ENCODE results near the gene CDH13.

Gene CDH13

GRCh38 chr16:83136419-83136818 lies 509.6 kb downstream of the CDH13 start:
- no peak for TF ChIP-seq CTCF (IDR thresholded peaks at IDR 0.05; ENCODE audit: low read length, missing control alignments)
- DNase-seq (ENCODE audit: low read depth) = no peak
- H3K4me3 ChIP-seq (replicated peaks; ENCODE audit: low read depth, low read length) = no peak overlapping the region

- H3K4me3 ChIP-seq (replicated peaks; ENCODE audit: low read depth, low read length) = peak overlapping the region; percentile 55
These were observed 510.2 kb downstream of the CDH13 start for GRCh38 chr16:83136924-83137323.

GRCh38 chr16:83137326-83137781 lies 510.6 kb downstream of the CDH13 start:
- no peak for TF ChIP-seq CTCF (IDR thresholded peaks at IDR 0.05; ENCODE audit: low read length, missing control alignments)
- H3K4me3 ChIP-seq (replicated peaks; ENCODE audit: low read depth, low read length) = peak overlapping the region; percentile 55
- DNase-seq (ENCODE audit: low read depth) = peak; percentile 80

More at GRCh38 chr16:83136924-83137323, 510.2 kb downstream of the CDH13 start:
- TF ChIP-seq CTCF (IDR thresholded peaks at IDR 0.05; ENCODE audit: low read length, missing control alignments) = no peak
- DNase-seq (ENCODE audit: low read depth) = no peak

- peak overlapping the region; percentile 55 for H3K4me3 ChIP-seq (replicated peaks; ENCODE audit: low read depth, low read length)
- no peak for DNase-seq (ENCODE audit: low read depth)
- TF ChIP-seq CTCF (IDR thresholded peaks at IDR 0.05; ENCODE audit: low read length, missing control alignments) = no peak
These were observed 511.1 kb downstream of the CDH13 start for GRCh38 chr16:83137894-83138293.

- no peak for TF ChIP-seq CTCF (IDR thresholded peaks at IDR 0.05; ENCODE audit: low read length, missing control alignments)
- H3K4me3 ChIP-seq (replicated peaks; ENCODE audit: low read depth, low read length) = no peak overlapping the region
- DNase-seq (ENCODE audit: low read depth) = no peak
These were observed 511.7 kb downstream of the CDH13 start for GRCh38 chr16:83138512-83138911.

- no peak for TF ChIP-seq CTCF (IDR thresholded peaks at IDR 0.05; ENCODE audit: low read length, missing control alignments)
- H3K4me3 ChIP-seq (replicated peaks; ENCODE audit: low read depth, low read length) = no peak overlapping the region
- DNase-seq (ENCODE audit: low read depth) = no peak
These were observed 512.4 kb downstream of the CDH13 start for GRCh38 chr16:83138976-83139690.

- TF ChIP-seq CTCF (IDR thresholded peaks at IDR 0.05; ENCODE audit: low read length, missing control alignments) = no peak
- DNase-seq (ENCODE audit: low read depth) = no peak
- no peak overlapping the region for H3K4me3 ChIP-seq (replicated peaks; ENCODE audit: low read depth, low read length)
These were observed 517.0 kb downstream of the CDH13 start for GRCh38 chr16:83143788-83144187.

All from fibroblast of pulmonary artery (primary cell).